HEK293T (cell line): ENCODE data around the gene HOXA5.
A peak's percentile ranks its signal among the peaks of the same experiment; 100 is the strongest.

Source experiments
- CTCF ChIA-PET: fragments of 350-600 bp; formaldehyde crosslinking; extraction: SDS; loops from one replicate; lab custom pipeline; 2021; ENCODE audit warnings: antibody characterized with exemption, inconsistent platforms; lab: Yijun Ruan, JAX
- POLR2A ChIA-PET: fragments of 350-600 bp; formaldehyde crosslinking; extraction: SDS; loops from one replicate; lab custom pipeline; 2020; ENCODE audit warnings: antibody characterized with exemption, inconsistent platforms; lab: Yijun Ruan, JAX
- DNase-seq: peaks from one replicate; pipeline ENCODE4 v3.0.0; 2012; ENCODE audit warnings: mixed read lengths; ENCODE audit errors: extremely low spot score
- ARNT ChIP-seq: fragments of 450-650 bp; IDR thresholded peaks from 2 replicates; pipeline ENCODE4 v1.6.1; 2017; ENCODE audit warnings: mild to moderate bottlenecking
- BHLHE40 ChIP-seq: fragments of 450-650 bp; IDR thresholded peaks from 2 replicates; pipeline ENCODE4 v1.6.1; 2016; ENCODE audit warnings: mild to moderate bottlenecking, moderate library complexity, borderline replicate concordance
- CTBP1 ChIP-seq: fragments of 450-650 bp; IDR thresholded peaks from 2 replicates; pipeline ENCODE4 v1.6.1; 2016; ENCODE audit warnings: borderline replicate concordance
- ELF4 ChIP-seq: fragments of 450-650 bp; IDR thresholded peaks from 2 replicates; pipeline ENCODE4 v1.6.1; 2017; ENCODE audit warnings: antibody characterized with exemption
- FOXA1 ChIP-seq: fragments of 450-650 bp; IDR thresholded peaks from 2 replicates; pipeline ENCODE4 v1.6.1; 2016; ENCODE audit warnings: mild to moderate bottlenecking
- FOXK2 ChIP-seq: fragments of 450-650 bp; IDR thresholded peaks from 2 replicates; pipeline ENCODE4 v1.6.1; 2016; ENCODE audit warnings: mild to moderate bottlenecking
- FOXM1 ChIP-seq: fragments of 450-650 bp; IDR thresholded peaks from 2 replicates; pipeline ENCODE4 v1.6.1; 2017; ENCODE audit warnings: mild to moderate bottlenecking, borderline replicate concordance
- HDGF ChIP-seq: fragments of 450-650 bp; IDR thresholded peaks from 2 replicates; pipeline ENCODE4 v1.6.1; 2017; ENCODE audit warnings: antibody characterized with exemption, borderline replicate concordance
- L3MBTL2 ChIP-seq: fragments of 450-650 bp; conservative IDR thresholded peaks from 2 replicates; pipeline ENCODE4 v1.6.1; 2016; ENCODE audit warnings: mild to moderate bottlenecking
- LEF1 ChIP-seq: fragments of 450-650 bp; IDR thresholded peaks from 2 replicates; pipeline ENCODE4 v1.6.1; 2017; ENCODE audit warnings: mild to moderate bottlenecking, borderline replicate concordance
- NFRKB ChIP-seq: fragments of 450-650 bp; IDR thresholded peaks from 2 replicates; pipeline ENCODE4 v1.6.1; 2016; ENCODE audit warnings: mild to moderate bottlenecking, moderate library complexity
- PKNOX1 ChIP-seq: fragments of 450-650 bp; IDR thresholded peaks from 2 replicates; pipeline ENCODE4 v1.6.1; 2016
- SP1 ChIP-seq: fragments of 450-650 bp; IDR thresholded peaks from 2 replicates; pipeline ENCODE4 v1.6.1; 2017
- SUZ12 ChIP-seq: fragments of 450-650 bp; IDR thresholded peaks from 2 replicates; pipeline ENCODE4 v1.6.1; 2016; ENCODE audit warnings: mild to moderate bottlenecking
- TARDBP ChIP-seq: fragments of 450-650 bp; IDR thresholded peaks from 2 replicates; pipeline ENCODE4 v1.6.1; 2016
- ZNF384 ChIP-seq: fragments of 450-650 bp; IDR thresholded peaks from 2 replicates; pipeline ENCODE4 v1.6.1; 2016

HOXA5 gene

GRCh38 chr7:27166531-27167505 lies 23.3 kb upstream of the HOXA5 start:
- CTCF ChIA-PET, result no interaction called here
- no peak for TF ChIP-seq BHLHE40
- TF ChIP-seq PKNOX1, result no peak
- no peak for TF ChIP-seq ZNF384
- TF ChIP-seq FOXA1, result no peak
- no peak for TF ChIP-seq SP1
- TF ChIP-seq L3MBTL2, result no peak
- no peak for TF ChIP-seq FOXK2
- TF ChIP-seq SUZ12, result no peak
- no peak for DNase-seq
- POLR2A ChIA-PET, result interaction anchor here (0.9 to 13.6 kb wide), 13 partner anchors 10 to 970 kb away, joined by 3 to 367 read pairs (median 7); partner anchors contain the start of genes HOXA11, HOXA3, HOXA5 and HOXA6

- POLR2A ChIA-PET, result interaction anchor here (0.6 to 12.4 kb wide), 14 partner anchors 9 to 969 kb away, joined by 3 to 215 read pairs (median 4); partner anchors contain the start of genes HOXA11, HOXA3, HOXA5 and HOXA7
- 0 out of 2 replicates have a peak, but pooled peaks have one; percentile 10 for TF ChIP-seq ELF4
- TF ChIP-seq SP1, result no peak
- DNase-seq, result no peak
- CTCF ChIA-PET, result no interaction called here
Observed at GRCh38 chr7:27165996-27166530, 22.6 kb upstream of the HOXA5 start.

GRCh38 chr7:27165089-27165995 lies 21.9 kb upstream of the HOXA5 start, which contains the start of gene HOXA9:
HOXA9 (minus strand) TSS chr7:27165537; CDS start chr7:27165457, 80 bp downstream.
- CTCF ChIA-PET, result no interaction called here
- POLR2A ChIA-PET, result interaction anchor here (0.6 to 12.4 kb wide), 14 partner anchors 9 to 968 kb away, joined by 3 to 215 read pairs (median 4); partner anchors contain the start of genes HOXA11, HOXA3, HOXA5 and HOXA7
- DNase-seq, result no peak
- TF ChIP-seq TARDBP, result 0 out of 2 replicates have a peak, but pooled peaks have one; percentile 53
- TF ChIP-seq SUZ12, result no peak
- TF ChIP-seq PKNOX1, result peak; percentile 95
- TF ChIP-seq ELF4, result peak; percentile 19; the same call in 1 of the 2 replicates
- no peak for TF ChIP-seq HDGF
- TF ChIP-seq BHLHE40, result no peak
- TF ChIP-seq FOXA1, result no peak
- no peak for TF ChIP-seq FOXK2
- TF ChIP-seq LEF1, result peak; percentile 89; the same call in 1 of the 2 replicates
- TF ChIP-seq ARNT, result peak; percentile 97
- TF ChIP-seq SP1, result no peak
- peak; percentile 71; the same call in 1 of the 2 replicates for TF ChIP-seq FOXM1
- TF ChIP-seq CTBP1, result peak; percentile 97
- TF ChIP-seq NFRKB, result no peak
- TF ChIP-seq L3MBTL2, result peak; percentile 55
- TF ChIP-seq ZNF384, result no peak

- TF ChIP-seq ZNF384, result no peak
- CTCF ChIA-PET, result no interaction called here
- POLR2A ChIA-PET, result interaction anchor here (0.6 to 3.9 kb wide), 7 partner anchors 10 to 21 kb away, joined by 3 to 33 read pairs (median 4); partner anchors contain the start of genes HOXA10, HOXA11, HOXA3 and HOXA5
- DNase-seq, result no peak
Observed at GRCh38 chr7:27164367-27165088, 21.0 kb upstream of the HOXA5 start.

GRCh38 chr7:27164045-27164366 lies 20.5 kb upstream of the HOXA5 start:
- DNase-seq, result no peak
- no peak for TF ChIP-seq HDGF
- TF ChIP-seq L3MBTL2, result no peak
- TF ChIP-seq SP1, result no peak
- no peak for TF ChIP-seq BHLHE40
- no peak for TF ChIP-seq ARNT
- TF ChIP-seq FOXK2, result no peak
- no peak for TF ChIP-seq SUZ12
- TF ChIP-seq ELF4, result no peak
- no peak for TF ChIP-seq PKNOX1
- TF ChIP-seq FOXA1, result no peak
- TF ChIP-seq TARDBP, result no peak
- TF ChIP-seq FOXM1, result no peak
- TF ChIP-seq NFRKB, result no peak
- TF ChIP-seq ZNF384, result no peak
- TF ChIP-seq LEF1, result no peak
- TF ChIP-seq CTBP1, result no peak
- CTCF ChIA-PET, result no interaction called here
- POLR2A ChIA-PET, result interaction anchor here (0.6 to 3.9 kb wide), 7 partner anchors 11 to 21 kb away, joined by 3 to 33 read pairs (median 4); partner anchors contain the start of genes HOXA10, HOXA11, HOXA3 and HOXA5
